H1 (cell line): ENCODE measurements around the gene IDE. TPM values are rescaled to one million over a fixed set of nuclear protein-coding genes. Genes with fewer than 3 reads are reported as not detected.

Experiments
- CBX8 ChIP-seq: fragments of 300-800, 300-1000 bp; sonication (generic); IDR thresholded peaks from 2 replicates; pipeline ENCODE4 v1.7.1; 2016; ENCODE audit warnings: low read depth, low read length, borderline replicate concordance
- CHD2 ChIP-seq: IDR thresholded peaks from 2 replicates; pipeline ENCODE4 v1.6.1; 2012; ENCODE audit warnings: low read length, improper control_type of control experiment
- CHD7 ChIP-seq: fragments of 300-600 bp; sonication (generic); IDR thresholded peaks from 2 replicates; pipeline ENCODE4 v1.7.1; 2012; ENCODE audit warnings: low read length, moderate library complexity, mild to moderate bottlenecking, inconsistent platforms; ENCODE audit not compliant: insufficient replicate concordance
- EGR1 ChIP-seq: IDR thresholded peaks from 2 replicates; pipeline ENCODE4 v1.6.1; 2011; ENCODE audit warnings: low read depth, low read length, borderline replicate concordance
- GABPA ChIP-seq: IDR thresholded peaks from 2 replicates; pipeline ENCODE4 v1.6.1; 2011; ENCODE audit warnings: mild to moderate bottlenecking, low read length, moderate library complexity, borderline replicate concordance; ENCODE audit not compliant: insufficient read depth
- HDAC2 ChIP-seq, 2 experiments: fragments of 300-600 bp in 1 of 2; sonication (generic) in 1 of 2; IDR thresholded peaks; 2 replicates each; pipeline ENCODE4 v1.6.1; 2011 to 2012; ENCODE audit warnings: low read depth in 2 of 2, low read length in 2 of 2, mild to moderate bottlenecking in 2 of 2, moderate library complexity in 2 of 2, borderline replicate concordance in 1 of 2, inconsistent platforms in 1 of 2
- POLR2AphosphoS5 ChIP-seq: IDR thresholded peaks from 2 replicates; pipeline ENCODE4 v1.6.1; 2011; ENCODE audit warnings: low read depth, low read length
- SP4 ChIP-seq: IDR thresholded peaks from 2 replicates; pipeline ENCODE4 v1.6.1; 2012; ENCODE audit warnings: low read length, inconsistent platforms
- SRF ChIP-seq: IDR thresholded peaks from 2 replicates; pipeline ENCODE4 v1.6.1; 2011; ENCODE audit warnings: mild to moderate bottlenecking, low read depth, low read length, moderate library complexity
- TAF1 ChIP-seq: IDR thresholded peaks from 2 replicates; pipeline ENCODE4 v1.6.1; 2011; ENCODE audit warnings: mild to moderate bottlenecking, low read depth, low read length
- TBP ChIP-seq: IDR thresholded peaks from 2 replicates; pipeline ENCODE4 v1.6.1; 2011; ENCODE audit warnings: low read depth, low read length, improper control_type of control experiment
- polyA plus RNA-seq, 7 experiments: library from polyadenylated mRNA; depleted of rRNA in 3 of 7; stranded (reverse) in 5 of 7; unstranded in 2 of 7; fragments of >200 nt in 5 of 7; fragments of 200-250 nt in 2 of 7; gene quantifications; 1 replicate in 5 of 7; 2 replicates in 1 of 7; 4 replicates in 1 of 7; pipeline versions ENCODE4 v1.2.1 to v1.2.3, GENCODE V29; 2011 to 2013; ENCODE audit warnings: missing spikeins in 2 of 7, mixed read lengths in 2 of 7
- total RNA-seq: library from RNA; stranded (reverse); fragmentation: NEBNext Ultra II Directional; extraction: Animal tissue kit (Norgen Biotek cat#: 25700); gene quantifications from 2 replicates; pipeline ENCODE4 v1.2.1, GENCODE V29; 2021
- TF ChIP-seq, protein P1 (sequence below): IDR thresholded peaks from 2 replicates; pipeline ENCODE4 v1.6.1; 2012; ENCODE audit warnings: inconsistent platforms

The IDE gene
- total and polyA plus RNA-seq, 2 of the 8 experiments (the other 6 are each of a cell fraction or from before 2014, with no cell fraction given), result 12.7 to 52.7 TPM

GRCh38 chr10:92508866-92509265 lies 65.0 kb downstream of the IDE start (continued):
- TF ChIP-seq CHD7, result no peak
- no peak for TF ChIP-seq EGR1
- TF ChIP-seq HDAC2 (IDR thresholded peaks at IDR 0.05; ENCODE audit: borderline replicate concordance in 1 of 2, low read depth in 2 of 2, low read length in 2 of 2), result no peak
- TF ChIP-seq, protein P1, sequence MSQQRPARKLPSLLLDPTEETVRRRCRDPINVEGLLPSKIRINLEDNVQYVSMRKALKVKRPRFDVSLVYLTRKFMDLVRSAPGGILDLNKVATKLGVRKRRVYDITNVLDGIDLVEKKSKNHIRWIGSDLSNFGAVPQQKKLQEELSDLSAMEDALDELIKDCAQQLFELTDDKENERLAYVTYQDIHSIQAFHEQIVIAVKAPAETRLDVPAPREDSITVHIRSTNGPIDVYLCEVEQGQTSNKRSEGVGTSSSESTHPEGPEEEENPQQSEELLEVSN, result no peak
- TF ChIP-seq TBP, result no peak
- no peak for TF ChIP-seq POLR2AphosphoS5
- TF ChIP-seq CBX8, result no peak
- TF ChIP-seq CHD2, result no peak
- TF ChIP-seq SRF, result no peak
- no peak for TF ChIP-seq GABPA
- TF ChIP-seq SP4, result no peak
- no peak for TF ChIP-seq TAF1
